GM12873 (cell line): ENCODE data around the gene ENOSF1.

Experiments
- TF ChIP-seq, protein P1 (sequence below): IDR thresholded peaks from 2 replicates; pipeline ENCODE4 v1.5.1; 2012; ENCODE audit warnings: low read depth, mild to moderate bottlenecking, moderate library complexity, low read length, control low read depth; ENCODE audit not compliant: insufficient read depth; ENCODE audit errors: missing control alignments

ENOSF1 gene

DNA sequence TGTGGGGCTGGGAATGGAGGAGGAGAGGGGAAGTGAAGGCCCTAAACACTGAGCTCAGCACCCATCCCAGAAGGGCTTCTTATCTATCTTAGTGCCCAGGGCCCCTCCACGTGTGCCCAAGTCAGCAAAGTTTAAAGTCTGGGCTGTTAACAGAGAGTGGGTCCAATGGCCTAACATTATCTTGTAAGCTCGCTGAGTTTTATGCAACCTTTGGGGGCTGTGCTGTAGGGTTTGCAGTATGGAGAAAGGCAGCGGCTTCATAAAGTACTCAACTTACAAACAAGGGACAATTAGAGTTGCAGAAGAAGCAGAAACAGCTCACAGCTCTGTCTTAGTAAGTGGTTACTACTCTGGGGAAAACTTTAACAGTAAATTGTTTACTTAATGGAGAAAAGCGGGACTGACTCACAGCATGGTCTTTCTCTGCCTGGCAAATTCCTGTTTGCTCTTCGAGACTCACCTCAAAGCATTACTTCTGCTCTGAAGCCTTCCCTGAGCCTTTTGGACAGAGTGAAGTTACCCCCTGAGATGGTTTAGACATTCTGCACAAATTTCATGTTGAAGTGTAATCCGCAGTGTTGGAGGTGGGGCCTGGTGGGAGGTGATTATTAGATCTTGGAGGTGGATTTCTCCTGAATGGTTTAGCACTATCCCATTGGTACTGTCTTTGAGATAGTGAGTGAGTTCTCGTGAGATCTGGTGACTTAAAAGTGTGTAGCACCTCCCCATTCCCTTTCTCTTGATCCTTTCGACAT lies 9.0 kb downstream of the ENOSF1 start:
- TF ChIP-seq, protein P1, sequence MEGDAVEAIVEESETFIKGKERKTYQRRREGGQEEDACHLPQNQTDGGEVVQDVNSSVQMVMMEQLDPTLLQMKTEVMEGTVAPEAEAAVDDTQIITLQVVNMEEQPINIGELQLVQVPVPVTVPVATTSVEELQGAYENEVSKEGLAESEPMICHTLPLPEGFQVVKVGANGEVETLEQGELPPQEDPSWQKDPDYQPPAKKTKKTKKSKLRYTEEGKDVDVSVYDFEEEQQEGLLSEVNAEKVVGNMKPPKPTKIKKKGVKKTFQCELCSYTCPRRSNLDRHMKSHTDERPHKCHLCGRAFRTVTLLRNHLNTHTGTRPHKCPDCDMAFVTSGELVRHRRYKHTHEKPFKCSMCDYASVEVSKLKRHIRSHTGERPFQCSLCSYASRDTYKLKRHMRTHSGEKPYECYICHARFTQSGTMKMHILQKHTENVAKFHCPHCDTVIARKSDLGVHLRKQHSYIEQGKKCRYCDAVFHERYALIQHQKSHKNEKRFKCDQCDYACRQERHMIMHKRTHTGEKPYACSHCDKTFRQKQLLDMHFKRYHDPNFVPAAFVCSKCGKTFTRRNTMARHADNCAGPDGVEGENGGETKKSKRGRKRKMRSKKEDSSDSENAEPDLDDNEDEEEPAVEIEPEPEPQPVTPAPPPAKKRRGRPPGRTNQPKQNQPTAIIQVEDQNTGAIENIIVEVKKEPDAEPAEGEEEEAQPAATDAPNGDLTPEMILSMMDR: no peak

DNA sequence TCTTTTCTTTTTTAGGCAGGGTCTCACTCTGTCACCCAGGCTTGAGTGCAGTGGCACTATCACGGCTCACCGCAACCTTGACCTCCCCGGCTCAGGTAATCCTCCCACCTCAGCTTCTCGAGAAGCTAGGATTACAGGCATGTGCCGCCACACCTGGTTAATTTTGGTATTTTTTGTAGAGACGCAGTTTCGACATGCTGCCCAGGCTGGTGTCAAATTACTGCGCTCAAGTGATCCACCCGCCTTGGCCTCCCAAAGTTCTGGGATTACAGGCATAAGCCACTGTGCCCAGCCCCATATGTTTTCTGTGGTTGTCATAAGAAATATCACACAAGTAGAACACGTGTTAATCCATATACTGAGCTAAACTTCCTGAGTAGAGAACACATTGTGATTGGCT lies 14.6 kb downstream of the ENOSF1 start:
- TF ChIP-seq, protein P1: no peak

GRCh38 chr18:697012-697411 lies 15.4 kb downstream of the ENOSF1 start:
- TF ChIP-seq, protein P1: no peak

- TF ChIP-seq, protein P1: no peak
Measured at GRCh38 chr18:693466-694187, 18.8 kb downstream of the ENOSF1 start.

DNA sequence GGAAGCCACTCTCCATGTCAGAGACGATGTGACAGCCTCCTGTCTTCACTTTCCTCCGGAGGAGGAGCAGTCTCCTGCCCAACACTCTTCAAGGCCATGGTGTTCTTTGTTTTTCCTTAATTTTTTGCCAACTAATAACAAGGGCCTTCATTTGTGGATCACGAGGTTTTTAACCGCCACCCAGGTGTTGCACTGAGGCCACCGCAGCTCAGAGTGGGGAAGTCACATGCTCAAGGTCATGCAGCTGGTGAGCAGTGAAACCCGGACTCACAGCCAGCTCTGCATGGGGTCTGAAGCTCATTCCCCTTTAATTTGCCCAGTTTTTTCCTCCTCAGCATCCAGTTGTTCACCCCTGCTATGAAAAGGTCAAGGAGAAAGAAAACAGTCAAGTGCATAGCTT lies 19.6 kb downstream of the ENOSF1 start:
- TF ChIP-seq, protein P1: no peak

- TF ChIP-seq, protein P1: no peak
Measured at GRCh38 chr18:688323-688722, 24.1 kb downstream of the ENOSF1 start.

DNA sequence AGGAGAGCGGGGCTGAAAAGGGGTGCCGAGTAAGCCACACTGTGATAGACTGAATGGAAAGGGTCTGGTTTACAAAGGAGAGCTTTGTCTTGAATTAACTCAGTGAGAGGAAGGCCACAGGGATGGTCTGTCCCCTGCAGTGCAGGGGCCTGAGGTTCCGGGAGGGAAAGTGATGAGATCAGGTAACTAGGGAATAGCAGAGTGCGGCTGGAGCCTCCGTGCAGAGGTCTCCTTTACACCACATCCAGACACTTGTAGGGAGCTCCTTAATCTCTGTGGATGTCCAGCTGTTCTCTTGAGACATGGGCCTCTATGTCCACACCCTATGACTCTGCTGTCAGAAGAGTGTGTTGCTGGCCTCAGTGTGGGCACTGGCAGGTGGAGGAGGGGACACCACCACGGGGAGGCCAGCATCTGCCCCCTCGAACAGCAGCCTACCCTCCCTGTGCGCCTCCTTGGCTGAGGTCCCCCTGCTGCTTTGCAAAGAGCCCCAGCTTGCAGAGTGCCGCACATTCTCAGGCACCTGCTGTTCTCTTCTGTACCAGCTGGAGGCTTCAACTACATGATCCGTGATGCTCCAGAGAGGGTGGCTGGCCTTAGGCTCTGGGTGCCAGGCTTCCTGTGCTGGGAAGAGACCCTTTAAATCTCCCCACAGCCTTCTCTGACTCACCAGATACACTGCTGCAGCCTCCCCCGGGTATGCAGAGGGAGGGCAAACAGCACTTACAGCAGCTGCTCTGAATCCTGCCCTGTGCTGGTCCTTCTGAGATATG lies 25.9 kb downstream of the ENOSF1 start:
- TF ChIP-seq, protein P1: no peak
